ENCODE results near the gene GRIK4.

- TF ChIP-seq POLR2A (IDR thresholded peaks at IDR 0.05) = no peak
- TF ChIP-seq, protein P1, sequence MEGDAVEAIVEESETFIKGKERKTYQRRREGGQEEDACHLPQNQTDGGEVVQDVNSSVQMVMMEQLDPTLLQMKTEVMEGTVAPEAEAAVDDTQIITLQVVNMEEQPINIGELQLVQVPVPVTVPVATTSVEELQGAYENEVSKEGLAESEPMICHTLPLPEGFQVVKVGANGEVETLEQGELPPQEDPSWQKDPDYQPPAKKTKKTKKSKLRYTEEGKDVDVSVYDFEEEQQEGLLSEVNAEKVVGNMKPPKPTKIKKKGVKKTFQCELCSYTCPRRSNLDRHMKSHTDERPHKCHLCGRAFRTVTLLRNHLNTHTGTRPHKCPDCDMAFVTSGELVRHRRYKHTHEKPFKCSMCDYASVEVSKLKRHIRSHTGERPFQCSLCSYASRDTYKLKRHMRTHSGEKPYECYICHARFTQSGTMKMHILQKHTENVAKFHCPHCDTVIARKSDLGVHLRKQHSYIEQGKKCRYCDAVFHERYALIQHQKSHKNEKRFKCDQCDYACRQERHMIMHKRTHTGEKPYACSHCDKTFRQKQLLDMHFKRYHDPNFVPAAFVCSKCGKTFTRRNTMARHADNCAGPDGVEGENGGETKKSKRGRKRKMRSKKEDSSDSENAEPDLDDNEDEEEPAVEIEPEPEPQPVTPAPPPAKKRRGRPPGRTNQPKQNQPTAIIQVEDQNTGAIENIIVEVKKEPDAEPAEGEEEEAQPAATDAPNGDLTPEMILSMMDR (IDR thresholded peaks at IDR 0.05) = no peak
Observed at GRCh38 chr11:120919566-120919965, 408.0 kb downstream of the GRIK4 start.
